ENCODE data around the gene NIN.

DNA sequence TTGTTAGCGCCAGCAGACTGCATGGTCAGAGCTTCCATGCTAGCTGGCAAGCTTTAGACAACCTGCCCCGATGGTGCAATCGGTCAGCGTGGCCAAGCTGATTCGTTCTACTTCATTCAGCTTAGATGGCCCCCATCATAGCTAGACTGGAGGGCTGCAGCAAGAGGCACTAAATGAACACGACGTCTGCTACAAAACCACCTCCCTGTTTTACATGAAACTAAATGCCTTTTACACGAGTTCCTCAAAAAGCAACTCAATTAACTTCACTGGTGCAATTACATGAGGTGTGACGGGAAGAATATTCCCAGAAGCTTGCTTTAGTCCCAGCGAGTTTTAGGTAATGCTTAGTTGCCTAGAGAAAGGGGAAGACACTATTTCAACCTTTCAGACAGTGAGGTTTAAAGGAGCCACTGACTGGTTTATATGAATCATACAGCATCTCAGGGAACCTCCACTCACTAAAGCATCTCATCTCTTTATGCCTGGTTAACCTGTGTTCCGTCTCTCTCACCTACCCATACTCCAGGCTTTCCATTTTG, 8.4 kb downstream of the NIN start:
- TF ChIP-seq, protein P1, sequence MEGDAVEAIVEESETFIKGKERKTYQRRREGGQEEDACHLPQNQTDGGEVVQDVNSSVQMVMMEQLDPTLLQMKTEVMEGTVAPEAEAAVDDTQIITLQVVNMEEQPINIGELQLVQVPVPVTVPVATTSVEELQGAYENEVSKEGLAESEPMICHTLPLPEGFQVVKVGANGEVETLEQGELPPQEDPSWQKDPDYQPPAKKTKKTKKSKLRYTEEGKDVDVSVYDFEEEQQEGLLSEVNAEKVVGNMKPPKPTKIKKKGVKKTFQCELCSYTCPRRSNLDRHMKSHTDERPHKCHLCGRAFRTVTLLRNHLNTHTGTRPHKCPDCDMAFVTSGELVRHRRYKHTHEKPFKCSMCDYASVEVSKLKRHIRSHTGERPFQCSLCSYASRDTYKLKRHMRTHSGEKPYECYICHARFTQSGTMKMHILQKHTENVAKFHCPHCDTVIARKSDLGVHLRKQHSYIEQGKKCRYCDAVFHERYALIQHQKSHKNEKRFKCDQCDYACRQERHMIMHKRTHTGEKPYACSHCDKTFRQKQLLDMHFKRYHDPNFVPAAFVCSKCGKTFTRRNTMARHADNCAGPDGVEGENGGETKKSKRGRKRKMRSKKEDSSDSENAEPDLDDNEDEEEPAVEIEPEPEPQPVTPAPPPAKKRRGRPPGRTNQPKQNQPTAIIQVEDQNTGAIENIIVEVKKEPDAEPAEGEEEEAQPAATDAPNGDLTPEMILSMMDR (IDR thresholded peaks at IDR 0.05), result no peak
- TF ChIP-seq POLR2A (IDR thresholded peaks at IDR 0.05), result no peak

All from transverse colon (tissue), 3 donors.